Glutamatergic neuron (in vitro differentiated cells): Measurements from ENCODE around the gene BDH1. TPM values are rescaled to one million over a fixed set of nuclear protein-coding genes. Genes with fewer than 3 reads are reported as not detected.

Source experiments
- DNase-seq: peaks from one replicate; pipeline ENCODE4 v3.0.0; 2022
- H3K27ac Mint-ChIP-seq: one replicate; pipeline ENCODE4 v1.8.0; 2020; ENCODE audit warnings: mild to moderate bottlenecking, mixed read lengths, inconsistent platforms; ENCODE audit not compliant: unreplicated experiment
- H3K27me3 Mint-ChIP-seq: one replicate; pipeline ENCODE4 v1.8.0; 2020; ENCODE audit warnings: mild to moderate bottlenecking, moderate library complexity, mixed read lengths, inconsistent platforms; ENCODE audit not compliant: unreplicated experiment
- H3K36me3 Mint-ChIP-seq: one replicate; pipeline ENCODE4 v1.8.0; 2020; ENCODE audit warnings: mild to moderate bottlenecking, mixed read lengths, inconsistent platforms; ENCODE audit not compliant: unreplicated experiment
- H3K4me1 Mint-ChIP-seq: one replicate; pipeline ENCODE4 v1.8.0; 2020; ENCODE audit warnings: mild to moderate bottlenecking, low read depth, mixed read lengths, inconsistent platforms; ENCODE audit not compliant: unreplicated experiment
- H3K4me3 Mint-ChIP-seq: one replicate; pipeline ENCODE4 v1.8.0; 2020; ENCODE audit warnings: mild to moderate bottlenecking, mixed read lengths, inconsistent platforms; ENCODE audit not compliant: unreplicated experiment
- H3K9me3 Mint-ChIP-seq: one replicate; pipeline ENCODE4 v1.8.0; 2020; ENCODE audit warnings: mild to moderate bottlenecking, moderate library complexity, mixed read lengths, inconsistent platforms; ENCODE audit not compliant: unreplicated experiment
- CTCF ChIP-seq: fragments of 200-600 bp; sonication (generic); IDR thresholded peaks from one replicate; pipeline ENCODE4 v1.5.0; 2021; ENCODE audit not compliant: partially characterized antibody, unreplicated experiment
- total RNA-seq: library from RNA; stranded (reverse); fragmentation: NEBNext Ultra II Directional; extraction: Animal tissue kit (Norgen Biotek cat#: 25700); gene quantifications from one replicate; pipeline ENCODE4 v1.2.1, GENCODE V29; 2021; ENCODE audit not compliant: unreplicated experiment

The BDH1 gene
- total RNA-seq, 1 donor from 2014 or later = 19.4 TPM

GRCh38 chr3:197533927-197534725 is 21.6 kb downstream of the BDH1 start:
- Mint-ChIP-seq H3K27me3 (no peaks in the 10 kb centered on the region), H3K4me3 (no peak overlapping the region), H3K36me3 (no peaks in the 10 kb centered on the region), H3K9me3 (no peaks in the 10 kb centered on the region), H3K27ac (no peak overlapping the region), H3K4me1 (no peaks in the 10 kb centered on the region)
- no peak for DNase-seq
- TF ChIP-seq CTCF = no peak

GRCh38 chr3:197533396-197533795 is 22.4 kb downstream of the BDH1 start:
- no peaks in the 10 kb centered on the region for H3K4me1 Mint-ChIP-seq

GRCh38 chr3:197532388-197532787 is 23.4 kb downstream of the BDH1 start:
- no peak for DNase-seq
- H3K4me1 Mint-ChIP-seq = peaks cover 2% of the 10 kb centered on the region
- peaks cover 4% of the 10 kb centered on the region for H3K9me3 Mint-ChIP-seq
- H3K36me3 Mint-ChIP-seq = peaks cover 6% of the 10 kb centered on the region
- no peak overlapping the region for H3K4me3 Mint-ChIP-seq
- H3K27ac Mint-ChIP-seq = no peak overlapping the region
- H3K27me3 Mint-ChIP-seq = no peaks in the 10 kb centered on the region
- TF ChIP-seq CTCF = no peak

More at GRCh38 chr3:197533396-197533795, 22.4 kb downstream of the BDH1 start:
- H3K27ac Mint-ChIP-seq = no peak overlapping the region
- H3K36me3 Mint-ChIP-seq = no peaks in the 10 kb centered on the region
- no peaks in the 10 kb centered on the region for H3K27me3 Mint-ChIP-seq
- no peak overlapping the region for H3K4me3 Mint-ChIP-seq
- peaks cover 1% of the 10 kb centered on the region for H3K9me3 Mint-ChIP-seq
- no peak for DNase-seq
- TF ChIP-seq CTCF = no peak

GRCh38 chr3:197528190-197528589 is 27.6 kb downstream of the BDH1 start:
- TF ChIP-seq CTCF = no peak
- no peak overlapping the region for H3K4me3 Mint-ChIP-seq
- H3K36me3 Mint-ChIP-seq = peaks cover 9% of the 10 kb centered on the region
- no peak for DNase-seq
- no peak overlapping the region for H3K27ac Mint-ChIP-seq
- peaks cover 5% of the 10 kb centered on the region for H3K4me1 Mint-ChIP-seq
- H3K9me3 Mint-ChIP-seq = peaks cover 10% of the 10 kb centered on the region
- peaks cover 9% of the 10 kb centered on the region for H3K27me3 Mint-ChIP-seq

GRCh38 chr3:197527569-197527968 is 28.2 kb downstream of the BDH1 start:
- Mint-ChIP-seq H3K27me3 (peaks cover 9% of the 10 kb centered on the region), H3K27ac (no peak overlapping the region), H3K36me3 (peaks cover 9% of the 10 kb centered on the region), H3K4me3 (no peak overlapping the region), H3K9me3 (peaks cover 10% of the 10 kb centered on the region), H3K4me1 (peaks cover 5% of the 10 kb centered on the region)
- no peak for DNase-seq
- TF ChIP-seq CTCF = no peak
